ENCODE measurements around the gene C1orf21.

Gene C1orf21

GRCh38 chr1:184467295-184467694 is 80.5 kb downstream of the C1orf21 start:
- TF ChIP-seq CTCF (IDR thresholded peaks at IDR 0.05; ENCODE audit: extremely low read depth, insufficient read depth, missing control alignments): no peak
- in situ Hi-C loops (cut with MboI; ENCODE audit: low pct_unique_long_range_greater_than_20kb, low sequenced_read_pairs, unreplicated experiment): no loop called here
- DNase-seq (ENCODE audit: low spot score): no peak

DNA sequence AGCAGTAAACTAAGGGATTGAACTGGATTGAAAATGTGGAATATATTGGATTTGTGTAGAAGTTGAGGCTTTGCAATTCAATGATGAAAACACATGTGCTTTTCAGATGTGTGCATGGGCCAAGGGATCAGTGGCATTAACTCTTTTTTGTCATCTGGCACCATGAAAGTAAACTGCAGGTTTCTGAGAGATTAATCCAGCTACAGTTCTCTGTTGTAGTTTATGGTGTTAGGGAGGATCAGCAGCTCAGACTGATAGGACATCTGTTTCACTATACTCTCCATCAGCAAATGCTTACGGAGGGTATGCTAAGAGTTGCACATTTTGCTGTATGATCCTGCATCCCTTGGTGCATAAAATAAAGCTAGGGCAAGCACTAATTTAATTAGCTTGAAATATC is 82.6 kb downstream of the C1orf21 start:
- in situ Hi-C loops (cut with MboI; ENCODE audit: low pct_unique_long_range_greater_than_20kb, low sequenced_read_pairs, unreplicated experiment): no loop called here
- TF ChIP-seq CTCF (IDR thresholded peaks at IDR 0.05; ENCODE audit: extremely low read depth, insufficient read depth, missing control alignments): no peak
- no peak for DNase-seq (ENCODE audit: low spot score)

DNA sequence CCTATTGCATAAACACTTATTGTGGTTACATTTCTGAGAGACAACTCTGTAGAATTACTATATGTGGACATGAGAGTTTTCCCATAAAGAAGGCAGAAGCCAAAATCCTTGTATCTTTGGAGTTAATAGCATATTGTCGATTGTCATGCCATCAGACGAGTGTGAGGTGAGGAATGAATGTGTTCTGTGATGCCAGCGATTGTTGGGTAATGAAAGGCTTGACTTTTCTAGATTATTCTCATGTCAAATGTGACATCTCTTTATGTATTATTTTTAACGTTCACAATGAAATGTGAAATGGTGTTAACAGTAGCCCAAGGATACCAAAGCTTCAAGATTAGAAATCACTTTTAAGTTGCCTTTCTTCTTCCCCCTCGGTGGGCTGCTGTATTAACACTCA is 84.9 kb downstream of the C1orf21 start:
- no peak for TF ChIP-seq CTCF (IDR thresholded peaks at IDR 0.05; ENCODE audit: extremely low read depth, insufficient read depth, missing control alignments)
- in situ Hi-C loops (cut with MboI; ENCODE audit: low pct_unique_long_range_greater_than_20kb, low sequenced_read_pairs, unreplicated experiment): no loop called here
- DNase-seq (ENCODE audit: low spot score): no peak

- in situ Hi-C loops (cut with MboI; ENCODE audit: low pct_unique_long_range_greater_than_20kb, low sequenced_read_pairs, unreplicated experiment): no loop called here
- no peak for TF ChIP-seq CTCF (IDR thresholded peaks at IDR 0.05; ENCODE audit: extremely low read depth, insufficient read depth, missing control alignments)
- no peak for DNase-seq (ENCODE audit: low spot score)
Observed at GRCh38 chr1:184472136-184472535, 85.3 kb downstream of the C1orf21 start.

DNA sequence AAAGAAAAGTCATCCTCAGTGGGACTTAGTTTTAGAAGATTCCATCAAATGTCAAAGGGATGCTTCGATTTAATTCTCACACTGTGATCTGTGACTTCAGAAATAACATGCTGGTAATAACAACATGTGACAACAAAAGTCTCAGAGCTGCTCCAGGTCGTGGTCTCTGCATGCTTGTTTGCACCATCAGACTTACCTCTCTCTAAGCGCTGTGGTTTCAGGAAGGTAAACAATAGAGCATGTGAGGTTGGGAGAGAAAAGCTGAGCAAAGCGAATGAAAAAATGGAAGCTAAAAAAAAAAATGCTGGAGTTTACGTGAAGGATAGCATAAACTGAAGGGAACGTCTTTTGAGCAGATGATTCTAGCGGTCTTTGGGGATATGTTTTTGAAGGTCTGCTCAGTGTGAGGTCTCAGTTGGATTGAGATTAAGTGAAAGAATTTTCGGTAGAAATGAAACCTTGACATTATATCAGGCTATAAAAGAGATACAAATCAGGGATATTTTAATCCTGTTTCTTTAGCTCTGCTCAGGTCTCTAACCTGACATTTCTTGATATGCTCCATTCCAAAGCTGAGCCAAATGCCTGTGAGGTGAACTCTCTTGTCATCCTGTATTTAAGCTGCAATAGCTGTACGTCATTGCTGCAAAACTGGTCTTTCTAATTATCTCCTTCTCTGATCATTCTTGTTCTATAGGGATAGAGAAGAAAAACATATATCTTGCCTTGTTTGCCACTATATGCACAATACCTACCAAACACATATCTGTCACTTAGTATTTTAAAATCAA is 86.5 kb downstream of the C1orf21 start:
- no peak for DNase-seq (ENCODE audit: low spot score)
- in situ Hi-C loops (cut with MboI; ENCODE audit: low pct_unique_long_range_greater_than_20kb, low sequenced_read_pairs, unreplicated experiment): no loop called here
- no peak for TF ChIP-seq CTCF (IDR thresholded peaks at IDR 0.05; ENCODE audit: extremely low read depth, insufficient read depth, missing control alignments)

DNA sequence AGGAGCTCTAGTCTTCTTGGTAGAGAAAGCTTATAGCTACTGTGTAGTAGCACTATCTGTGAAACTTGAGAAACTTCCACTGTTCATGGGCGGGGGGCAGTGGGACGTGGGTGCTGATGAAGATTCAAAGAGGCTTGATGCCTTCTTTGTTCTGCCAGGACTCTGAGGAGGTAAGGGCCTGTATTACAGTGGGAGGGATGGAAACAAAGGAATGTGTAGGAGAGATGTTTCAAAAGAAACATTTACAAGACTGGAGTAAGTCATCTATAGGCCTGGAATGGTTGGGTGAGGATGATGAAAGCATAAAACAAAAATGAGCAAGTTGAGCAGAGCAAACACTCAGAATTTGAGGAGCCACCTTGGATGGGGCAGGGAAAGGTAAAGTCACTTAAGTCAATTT is 89.4 kb downstream of the C1orf21 start:
- no peak for TF ChIP-seq CTCF (IDR thresholded peaks at IDR 0.05; ENCODE audit: extremely low read depth, insufficient read depth, missing control alignments)
- DNase-seq (ENCODE audit: low spot score): no peak
- in situ Hi-C loops (cut with MboI; ENCODE audit: low pct_unique_long_range_greater_than_20kb, low sequenced_read_pairs, unreplicated experiment): no loop called here
